H1 (cell line): ENCODE data around the gene DNAJC24. TPM values are rescaled to one million over a fixed set of nuclear protein-coding genes. Genes with fewer than 3 reads are reported as not detected.

Source experiments
- BCL11A ChIP-seq, 2 experiments: IDR thresholded peaks; one replicate each; pipeline ENCODE4 v1.6.1; 2011; ENCODE audit warnings: low read depth in 2 of 2, low read length in 2 of 2, mild to moderate bottlenecking in 2 of 2
- BRCA1 ChIP-seq: IDR thresholded peaks from 2 replicates; pipeline ENCODE4 v1.6.1; 2012; ENCODE audit warnings: low read depth, low read length, improper control_type of control experiment
- EZH2 ChIP-seq: fragments of 200-600 bp; sonication (generic); IDR thresholded peaks from 2 replicates; pipeline ENCODE4 v1.7.1; 2012; ENCODE audit warnings: low read depth, mild to moderate bottlenecking, moderate library complexity, low read length, inconsistent platforms; ENCODE audit not compliant: severe bottlenecking
- JUND ChIP-seq: IDR thresholded peaks from 2 replicates; pipeline ENCODE4 v1.6.1; 2011; ENCODE audit warnings: mild to moderate bottlenecking, improper control_type of control experiment, low read length
- RXRA ChIP-seq: IDR thresholded peaks from 2 replicates; pipeline ENCODE4 v1.6.1; 2011; ENCODE audit warnings: low read depth, mild to moderate bottlenecking, low read length, moderate library complexity; ENCODE audit not compliant: insufficient read depth
- SRF ChIP-seq: IDR thresholded peaks from 2 replicates; pipeline ENCODE4 v1.6.1; 2011; ENCODE audit warnings: mild to moderate bottlenecking, low read depth, low read length, moderate library complexity
- TBP ChIP-seq: IDR thresholded peaks from 2 replicates; pipeline ENCODE4 v1.6.1; 2011; ENCODE audit warnings: low read depth, low read length, improper control_type of control experiment
- ZNF274 ChIP-seq: IDR thresholded peaks from 2 replicates; pipeline ENCODE4 v1.7.0; 2012; ENCODE audit warnings: low read length, borderline replicate concordance; ENCODE audit errors: extremely low read depth
- polyA plus RNA-seq, 7 experiments: library from polyadenylated mRNA; depleted of rRNA in 3 of 7; stranded (reverse) in 5 of 7; unstranded in 2 of 7; fragments of >200 nt in 5 of 7; fragments of 200-250 nt in 2 of 7; gene quantifications; 1 replicate in 5 of 7; 2 replicates in 1 of 7; 4 replicates in 1 of 7; pipeline versions ENCODE4 v1.2.1 to v1.2.3, GENCODE V29; 2011 to 2013; ENCODE audit warnings: missing spikeins in 2 of 7, mixed read lengths in 2 of 7
- total RNA-seq: library from RNA; stranded (reverse); fragmentation: NEBNext Ultra II Directional; extraction: Animal tissue kit (Norgen Biotek cat#: 25700); gene quantifications from 2 replicates; pipeline ENCODE4 v1.2.1, GENCODE V29; 2021
- TF ChIP-seq, protein P1 (sequence below), 3 experiments: IDR thresholded peaks; 1 replicate in 2 of 3; 2 replicates in 1 of 3; pipeline versions ENCODE4 v1.5.1 to v1.6.1; 2011; ENCODE audit warnings: low read length in 3 of 3, mild to moderate bottlenecking in 3 of 3, inconsistent platforms in 2 of 3, low read depth in 1 of 3, moderate library complexity in 1 of 3; ENCODE audit not compliant: insufficient read depth in 1 of 3; ENCODE audit errors: control extremely low read depth in 1 of 3

DNAJC24 gene
- total and polyA plus RNA-seq, 2 of the 8 experiments (the other 6 are each of a cell fraction or from before 2014, with no cell fraction given): 7.2 to 21.1 TPM

DNA sequence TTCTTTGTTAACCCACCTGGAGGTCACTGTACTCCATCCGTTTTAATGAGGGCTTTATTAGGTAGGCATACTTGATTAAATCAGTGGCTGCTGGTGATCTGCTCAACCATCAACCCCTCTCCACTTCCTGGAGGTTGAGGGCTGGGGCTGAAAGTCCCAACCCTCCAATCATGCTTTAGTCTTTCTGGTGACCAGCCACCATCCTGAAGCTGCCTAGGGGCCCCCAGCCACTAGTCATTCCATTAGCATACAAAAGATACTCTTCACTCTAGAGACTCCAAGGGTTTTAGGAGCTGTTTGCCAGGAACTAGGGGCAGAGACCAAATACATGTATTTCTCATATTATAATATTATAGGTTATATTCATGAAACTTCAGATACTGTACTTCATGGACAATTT, 13.5 kb downstream of the DNAJC24 start (continued):
- TF ChIP-seq, protein P1, sequence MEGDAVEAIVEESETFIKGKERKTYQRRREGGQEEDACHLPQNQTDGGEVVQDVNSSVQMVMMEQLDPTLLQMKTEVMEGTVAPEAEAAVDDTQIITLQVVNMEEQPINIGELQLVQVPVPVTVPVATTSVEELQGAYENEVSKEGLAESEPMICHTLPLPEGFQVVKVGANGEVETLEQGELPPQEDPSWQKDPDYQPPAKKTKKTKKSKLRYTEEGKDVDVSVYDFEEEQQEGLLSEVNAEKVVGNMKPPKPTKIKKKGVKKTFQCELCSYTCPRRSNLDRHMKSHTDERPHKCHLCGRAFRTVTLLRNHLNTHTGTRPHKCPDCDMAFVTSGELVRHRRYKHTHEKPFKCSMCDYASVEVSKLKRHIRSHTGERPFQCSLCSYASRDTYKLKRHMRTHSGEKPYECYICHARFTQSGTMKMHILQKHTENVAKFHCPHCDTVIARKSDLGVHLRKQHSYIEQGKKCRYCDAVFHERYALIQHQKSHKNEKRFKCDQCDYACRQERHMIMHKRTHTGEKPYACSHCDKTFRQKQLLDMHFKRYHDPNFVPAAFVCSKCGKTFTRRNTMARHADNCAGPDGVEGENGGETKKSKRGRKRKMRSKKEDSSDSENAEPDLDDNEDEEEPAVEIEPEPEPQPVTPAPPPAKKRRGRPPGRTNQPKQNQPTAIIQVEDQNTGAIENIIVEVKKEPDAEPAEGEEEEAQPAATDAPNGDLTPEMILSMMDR (IDR thresholded peaks at IDR 0.05; ENCODE audit: control extremely low read depth in 1 of 3, insufficient read depth in 1 of 3, low read depth in 1 of 3, low read length in 3 of 3): no peak
- TF ChIP-seq JUND: no peak
- no peak for TF ChIP-seq EZH2
- TF ChIP-seq RXRA: no peak
- no peak for TF ChIP-seq ZNF274
- no peak for TF ChIP-seq BRCA1
- TF ChIP-seq TBP: no peak
- TF ChIP-seq SRF: no peak
- TF ChIP-seq BCL11A (IDR thresholded peaks at IDR 0.05; ENCODE audit: low read depth in 2 of 2, low read length in 2 of 2): no peak
